Fibroblast of skin of right biceps (primary cell): Measurements from ENCODE around the gene CENPQ.
A peak's percentile ranks its signal among the peaks of the same experiment; 100 is the strongest.

Experiments used
- DNase-seq: peaks from one replicate; pipeline ENCODE4 v3.0.0-alpha.2; 2013

The CENPQ gene

DNA sequence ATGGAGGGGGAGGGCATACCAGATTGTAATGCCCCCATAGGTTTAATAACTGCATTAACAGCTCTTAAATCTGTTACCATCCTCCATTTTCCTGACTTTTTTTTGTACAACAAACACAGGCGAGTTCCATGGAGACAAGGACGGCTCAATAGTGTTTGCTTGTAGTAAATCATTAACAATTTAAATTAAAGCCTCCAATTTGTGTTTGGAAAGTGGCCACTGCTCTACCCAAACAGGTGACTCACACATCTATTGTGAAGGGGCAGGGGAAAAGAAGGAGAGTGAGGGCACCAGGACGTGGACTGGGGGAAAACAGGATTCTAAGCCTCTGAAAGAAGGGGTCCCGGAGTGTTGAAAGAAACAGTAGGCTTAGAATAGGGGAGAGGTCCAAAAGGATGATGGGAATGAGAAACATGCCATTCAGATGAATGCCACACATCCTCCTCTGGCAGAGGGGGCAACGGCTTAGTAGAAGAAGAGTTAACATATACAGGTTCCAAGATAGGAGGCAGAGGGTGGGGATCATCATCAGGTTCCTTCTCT is 43.5 kb downstream of the CENPQ start:
- no peak for DNase-seq

DNA sequence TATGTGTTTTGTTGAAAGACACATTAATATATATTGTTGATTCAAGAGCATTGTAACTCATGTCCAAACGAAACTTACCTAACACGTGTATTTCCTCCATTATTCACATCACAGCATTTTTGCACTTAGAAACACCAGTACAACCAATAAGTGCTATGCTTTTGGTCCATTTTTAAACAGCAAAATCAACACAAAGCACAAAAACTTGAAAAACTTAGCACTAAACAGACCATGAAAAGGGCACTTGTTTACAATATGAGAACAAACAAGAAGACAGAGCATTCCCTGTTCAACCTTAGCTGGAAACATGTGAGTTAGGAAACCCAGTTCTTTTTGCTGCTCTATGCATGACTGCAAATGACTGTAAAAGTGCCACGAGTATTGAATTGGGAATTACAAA is 46.2 kb downstream of the CENPQ start:
- DNase-seq: no peak

- peak; percentile 51 for DNase-seq
Observed at GRCh38 chr6:49513153-49513989, 50.2 kb downstream of the CENPQ start.

- no peak for DNase-seq
Observed at GRCh38 chr6:49514571-49515484, 51.7 kb downstream of the CENPQ start.

DNA sequence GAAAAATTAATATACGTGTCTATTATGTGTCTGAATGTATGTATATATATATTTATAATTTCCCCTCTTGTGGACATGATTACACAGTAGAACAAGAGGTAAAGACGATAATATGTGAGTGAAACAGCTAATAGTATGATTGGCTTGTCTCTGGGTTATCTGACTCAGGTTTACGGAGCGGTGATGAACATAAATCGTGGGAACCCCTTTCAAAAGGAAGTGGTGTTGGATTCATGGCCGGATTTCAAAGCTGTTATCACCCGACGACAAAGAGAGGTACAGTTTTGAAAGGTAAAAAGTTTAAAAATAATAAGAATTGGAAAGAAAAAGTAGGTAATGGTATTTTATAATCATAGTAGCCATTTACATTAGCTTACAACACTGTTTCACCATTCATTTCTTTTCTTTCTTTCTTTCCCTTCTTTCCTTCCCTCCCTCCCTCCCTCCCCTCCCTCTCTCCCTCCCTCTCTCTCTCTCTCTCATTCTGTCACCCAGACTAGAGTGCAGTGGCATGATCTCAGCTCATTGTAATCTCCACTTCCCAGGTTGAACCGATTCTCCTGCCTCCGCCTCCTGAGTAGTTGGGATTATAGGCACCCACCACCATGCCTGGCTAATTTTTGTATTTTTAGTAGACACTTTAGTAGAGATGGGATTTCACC is 52.4 kb downstream of the CENPQ start:
- no peak for DNase-seq

GRCh38 chr6:49516147-49516505 is 53.0 kb downstream of the CENPQ start:
- no peak for DNase-seq

GRCh38 chr6:49517919-49518318 is 54.7 kb downstream of the CENPQ start:
- no peak for DNase-seq

DNA sequence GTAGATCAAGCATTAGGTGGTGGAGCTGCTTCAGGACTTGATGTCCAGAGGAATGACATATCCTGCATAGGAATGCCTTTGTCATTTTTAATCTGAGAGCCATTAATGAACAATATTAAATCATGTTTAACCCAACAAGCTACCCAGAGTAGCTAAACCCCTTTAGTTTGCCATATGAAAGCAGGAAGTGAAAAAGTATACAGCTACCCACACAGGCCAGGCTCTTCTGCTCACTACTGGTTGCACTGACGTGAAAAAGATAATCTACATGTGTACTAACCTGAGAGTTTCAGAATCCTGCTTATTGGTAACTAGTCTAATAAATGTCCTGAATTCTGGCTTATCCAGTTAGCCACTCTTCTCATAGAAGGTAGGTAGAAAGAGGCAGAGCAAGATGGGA is 56.5 kb downstream of the CENPQ start:
- no peak for DNase-seq

GRCh38 chr6:49522710-49523593 is 59.8 kb downstream of the CENPQ start:
- no peak for DNase-seq

GRCh38 chr6:49523901-49524300 is 60.7 kb downstream of the CENPQ start:
- no peak for DNase-seq

DNA sequence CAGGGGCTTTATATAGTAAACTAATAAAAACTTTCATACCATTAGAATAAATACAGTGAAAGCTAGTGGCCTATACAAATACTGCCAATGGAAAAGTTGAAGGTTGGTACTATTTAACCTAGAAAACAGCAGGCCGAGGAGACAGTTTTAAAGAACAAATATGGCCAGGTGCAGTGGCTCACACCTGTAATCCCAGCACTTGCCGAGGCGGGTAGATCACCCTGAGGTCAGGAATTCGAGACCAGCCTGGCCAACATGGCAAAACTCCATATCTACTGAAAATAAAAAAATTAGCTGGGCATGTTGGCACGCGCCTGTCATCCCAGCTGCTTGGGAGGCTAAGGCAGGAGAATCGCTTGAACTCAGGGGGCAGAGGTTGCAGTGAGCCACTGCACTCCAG is 61.4 kb downstream of the CENPQ start:
- DNase-seq: no peak

DNA sequence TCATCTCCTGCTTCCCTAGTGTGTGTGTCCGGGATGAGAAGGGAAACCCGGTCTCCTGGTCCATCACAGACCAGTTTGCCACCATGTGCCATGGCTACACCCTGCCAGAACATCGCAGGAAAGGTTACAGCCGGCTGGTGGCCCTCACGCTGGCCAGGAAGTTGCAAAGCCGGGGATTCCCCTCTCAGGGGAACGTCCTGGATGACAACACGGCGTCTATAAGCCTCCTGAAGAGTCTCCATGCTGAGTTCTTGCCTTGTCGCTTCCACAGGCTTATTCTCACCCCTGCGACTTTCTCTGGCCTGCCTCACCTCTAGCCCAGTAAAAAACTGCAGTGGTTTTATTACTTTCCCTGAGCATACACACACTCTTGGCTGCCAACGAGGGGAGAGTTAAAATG is 63.4 kb downstream of the CENPQ start:
- no peak for DNase-seq

DNA sequence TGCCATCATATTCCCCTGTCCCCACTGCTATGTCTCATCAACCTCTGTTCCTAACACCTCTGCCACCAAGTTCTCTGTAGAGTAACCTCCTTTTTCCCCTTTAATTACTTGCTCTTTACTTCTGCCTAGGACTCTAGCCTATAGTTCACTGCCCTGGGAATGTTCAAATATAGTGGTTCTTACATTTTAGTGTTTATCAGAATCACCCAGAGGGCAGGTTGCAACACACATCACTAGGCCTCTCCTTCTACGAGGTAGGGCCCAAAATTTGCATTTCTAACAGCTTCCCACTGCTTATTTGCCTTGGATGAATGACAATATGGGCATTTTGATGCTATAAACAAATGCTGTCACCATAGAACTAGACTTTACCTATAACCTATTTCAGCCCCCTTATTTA is 64.2 kb downstream of the CENPQ start:
- no peak for DNase-seq

- no peak for DNase-seq
Observed at GRCh38 chr6:49528571-49528970, 65.4 kb downstream of the CENPQ start.

GRCh38 chr6:49530141-49530776 is 67.1 kb downstream of the CENPQ start:
- no peak for DNase-seq

DNA sequence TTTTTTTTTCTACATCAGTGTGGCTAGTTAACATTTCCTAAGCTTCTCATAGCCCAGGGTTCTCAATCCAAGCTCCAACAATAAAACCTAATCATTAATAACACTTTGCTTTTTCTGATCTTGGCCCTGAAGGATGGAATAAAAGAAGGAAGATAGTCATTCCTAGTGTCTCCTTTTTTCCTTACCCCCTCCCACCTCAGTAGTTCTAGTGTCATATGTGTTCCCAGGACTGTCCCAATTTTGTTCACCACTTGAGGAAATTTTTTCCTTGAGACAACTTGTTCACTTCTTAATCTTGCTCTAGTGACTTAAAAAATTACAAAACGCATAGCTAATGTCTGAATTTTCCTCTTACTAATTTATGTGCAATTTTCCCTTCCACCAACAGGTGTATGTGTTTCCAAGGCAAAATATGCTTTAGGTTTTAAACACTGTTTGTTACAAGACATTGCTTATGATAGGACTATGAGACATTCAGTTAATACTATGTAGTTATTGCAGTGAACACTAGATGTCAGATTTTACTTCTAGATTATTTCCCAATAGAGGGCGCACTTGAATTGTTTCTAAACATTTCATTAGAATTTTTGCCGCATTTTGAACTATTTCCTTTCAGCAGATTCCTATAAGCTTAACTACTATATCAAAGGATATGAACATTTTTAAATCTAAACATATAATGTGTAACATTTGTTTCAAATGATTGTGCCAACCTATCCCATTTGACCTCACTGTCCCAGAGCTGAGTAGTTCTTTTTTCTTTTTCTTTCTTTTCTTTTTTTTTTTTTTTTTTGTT is 68.8 kb downstream of the CENPQ start:
- peak; percentile 62 for DNase-seq

- no peak for DNase-seq
Observed at GRCh38 chr6:49535795-49536194, 72.6 kb downstream of the CENPQ start.

DNA sequence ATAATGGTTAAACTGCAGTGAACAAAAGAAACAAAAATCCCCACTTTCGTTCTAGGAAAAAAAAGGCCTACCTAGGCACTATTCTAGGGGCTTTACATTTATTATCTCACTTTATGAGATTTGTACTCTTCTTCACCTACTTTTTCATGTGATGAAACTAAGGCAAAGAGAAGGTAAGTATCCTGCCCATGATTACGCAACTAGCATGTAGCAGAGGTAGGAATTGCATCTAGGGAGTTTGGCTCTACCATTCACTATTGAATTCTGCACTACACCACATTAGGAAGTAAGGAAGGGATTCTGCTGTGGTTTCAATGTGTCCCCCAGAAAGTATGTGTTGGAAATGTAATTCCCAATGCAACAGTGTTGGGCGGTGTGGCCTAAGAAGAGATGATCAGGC is 75.9 kb downstream of the CENPQ start:
- DNase-seq: no peak

- DNase-seq: no peak
Observed at GRCh38 chr6:49540614-49541013, 77.4 kb downstream of the CENPQ start.

DNA sequence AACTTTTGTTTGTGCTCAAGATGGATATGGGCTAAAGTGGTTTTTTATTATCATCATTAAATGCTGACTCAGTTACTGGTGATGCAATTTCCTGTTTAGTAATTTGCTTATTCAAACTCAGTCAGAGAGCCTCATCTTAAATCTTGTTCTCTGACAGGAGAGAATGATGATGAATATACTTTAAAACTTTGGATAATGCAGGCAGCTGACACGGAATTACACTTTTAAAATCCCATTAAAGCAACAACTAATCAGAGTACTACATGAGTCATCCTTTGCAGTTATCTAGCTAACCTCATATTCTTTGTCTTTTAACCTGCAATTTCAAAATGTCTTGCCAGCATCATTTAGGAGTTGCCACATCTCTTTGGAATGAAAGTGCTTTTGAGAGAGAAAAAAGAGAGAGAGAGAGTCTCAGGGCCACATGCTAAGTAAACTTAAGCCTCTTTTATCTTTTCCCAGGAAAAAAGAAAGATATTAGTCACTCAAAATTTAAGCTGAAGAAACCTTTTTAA is 78.1 kb downstream of the CENPQ start:
- DNase-seq: peak; percentile 81

GRCh38 chr6:49541936-49542335 is 78.8 kb downstream of the CENPQ start:
- no peak for DNase-seq
